Umbilical cord (tissue), 2 donors: Measurements from ENCODE around the gene UBE2G1. TPM values are rescaled to one million over a fixed set of nuclear protein-coding genes. Genes with fewer than 3 reads are reported as not detected.
"Not testable (repeated sequence)": the region's sequence is repeated elsewhere in the genome, so short reads cannot be mapped to it uniquely, and the experiment has no call there.

Source experiments
- DNase-seq: peaks from one replicate; pipeline ENCODE4 v3.0.0-alpha.2; 2015; ENCODE audit warnings: low spot score
- total RNA-seq: library from RNA; depleted of rRNA; stranded (reverse); fragments of >200 nt; gene quantifications from one replicate; pipeline ENCODE4 v1.2.3, GENCODE V29; 2014; ENCODE audit warnings: low replicate concordance; ENCODE audit not compliant: insufficient read depth

The UBE2G1 gene
- total RNA-seq, 1 donor from 2014 or later, result 27.0 TPM

DNA sequence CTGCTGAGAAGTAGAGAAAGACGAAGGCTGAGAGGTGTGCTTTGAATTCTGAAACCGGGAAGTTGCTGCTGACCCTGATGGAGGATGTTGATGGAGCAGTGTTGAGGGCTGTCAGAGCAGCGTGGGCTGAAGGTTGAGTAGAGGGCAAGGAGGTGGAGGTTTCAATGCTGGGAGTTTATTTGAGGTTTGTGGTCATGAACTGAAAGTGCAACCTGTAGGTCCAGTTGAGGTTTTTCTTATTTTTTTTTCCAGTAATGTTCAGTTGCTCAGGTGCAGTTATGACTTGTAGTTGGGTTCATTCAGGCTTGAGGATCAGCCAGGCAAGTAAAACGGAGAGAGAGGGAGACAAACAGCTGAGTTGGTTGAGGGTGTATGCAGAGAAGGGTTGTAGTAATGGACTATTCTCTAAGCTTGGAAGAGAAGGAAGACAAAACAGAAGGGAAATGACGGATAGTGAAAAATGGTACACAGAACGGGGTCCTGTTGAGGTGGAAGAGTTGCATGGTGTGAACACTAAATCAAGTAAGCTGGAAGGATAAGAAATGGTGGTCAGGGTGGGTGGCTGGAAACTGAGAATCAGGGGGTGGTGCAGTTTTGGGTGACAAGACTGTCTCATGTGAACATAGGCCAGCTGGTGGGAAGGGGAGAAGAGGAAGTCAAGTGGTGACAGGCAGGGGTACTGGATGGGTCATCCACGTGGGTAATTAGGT is 8.7 kb upstream of the UBE2G1 start:
- no peak for DNase-seq

DNA sequence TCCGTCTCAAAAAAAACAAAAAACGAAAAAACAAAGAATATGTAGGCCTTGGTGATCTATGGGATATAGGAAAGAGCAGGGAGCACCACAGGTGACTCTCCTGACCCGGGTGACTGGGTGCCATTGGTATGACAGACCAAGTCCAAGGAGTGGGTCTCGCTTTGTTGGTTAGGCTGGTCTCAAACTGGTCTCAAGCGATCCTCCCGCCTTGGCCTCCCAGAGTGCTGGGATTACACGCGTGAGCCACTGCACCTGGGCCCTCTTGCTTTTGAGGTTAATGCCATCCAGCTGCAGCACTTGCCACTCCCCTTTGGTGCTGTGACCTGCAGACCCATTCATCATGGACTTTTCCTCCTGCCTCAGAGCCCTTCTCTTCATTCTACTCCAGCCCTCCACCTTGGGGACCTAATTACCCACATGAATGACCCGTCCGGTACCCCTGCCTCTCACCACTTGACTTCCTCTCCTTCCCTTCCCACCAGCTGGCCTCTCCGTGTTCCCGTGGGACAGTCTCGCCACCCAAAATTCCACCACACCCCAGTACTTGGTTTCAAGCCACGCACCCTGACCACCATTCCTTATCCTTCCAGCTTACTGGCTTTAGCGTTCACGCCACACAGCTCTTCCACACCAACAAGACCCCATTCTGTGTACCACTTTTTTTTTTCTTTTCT is 3.2 kb upstream of the UBE2G1 start:
- no peak for DNase-seq

GRCh38 chr17:4368341-4368740 is 1.9 kb upstream of the UBE2G1 start:
- DNase-seq, result no peak

- DNase-seq, result not testable (repeated sequence)
These were observed 702 bp upstream of the UBE2G1 start for GRCh38 chr17:4367177-4367576.

DNA sequence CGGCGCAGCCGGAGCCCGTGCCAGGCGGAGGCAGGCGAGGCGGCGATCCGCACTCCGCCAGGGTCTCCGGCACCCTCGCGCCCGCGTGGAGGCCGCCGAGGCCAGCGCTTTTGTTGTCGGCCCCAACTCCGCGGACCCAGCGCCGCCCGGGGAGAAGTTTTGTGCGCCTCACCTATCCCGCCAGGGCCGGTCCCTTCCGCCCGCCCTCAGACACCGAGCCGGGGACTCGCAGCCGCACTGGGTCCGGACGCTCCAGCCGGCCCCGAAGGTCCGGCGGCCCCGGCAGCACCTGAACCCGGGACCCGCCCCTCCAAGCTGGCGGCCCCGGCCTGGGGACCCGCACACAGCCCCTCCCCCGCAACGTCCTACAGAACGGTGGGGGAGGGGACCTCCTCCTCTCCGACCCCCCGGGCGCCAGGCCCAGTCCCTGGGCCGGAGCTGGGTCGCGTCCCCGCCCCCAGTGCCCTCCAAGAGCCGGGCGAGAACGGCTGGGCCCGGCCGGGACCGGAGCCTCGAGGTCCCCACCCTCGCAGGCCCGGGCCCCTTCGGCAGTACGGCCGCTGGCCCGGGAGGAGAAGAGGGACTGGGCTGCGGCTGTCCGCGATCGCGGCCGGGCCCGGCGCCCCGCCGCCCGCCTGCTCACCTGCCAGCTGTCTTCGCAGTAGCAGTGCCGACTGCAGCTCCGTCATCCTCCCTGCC is 698 bp downstream of the UBE2G1 start:
- peak; percentile 40 for DNase-seq

DNA sequence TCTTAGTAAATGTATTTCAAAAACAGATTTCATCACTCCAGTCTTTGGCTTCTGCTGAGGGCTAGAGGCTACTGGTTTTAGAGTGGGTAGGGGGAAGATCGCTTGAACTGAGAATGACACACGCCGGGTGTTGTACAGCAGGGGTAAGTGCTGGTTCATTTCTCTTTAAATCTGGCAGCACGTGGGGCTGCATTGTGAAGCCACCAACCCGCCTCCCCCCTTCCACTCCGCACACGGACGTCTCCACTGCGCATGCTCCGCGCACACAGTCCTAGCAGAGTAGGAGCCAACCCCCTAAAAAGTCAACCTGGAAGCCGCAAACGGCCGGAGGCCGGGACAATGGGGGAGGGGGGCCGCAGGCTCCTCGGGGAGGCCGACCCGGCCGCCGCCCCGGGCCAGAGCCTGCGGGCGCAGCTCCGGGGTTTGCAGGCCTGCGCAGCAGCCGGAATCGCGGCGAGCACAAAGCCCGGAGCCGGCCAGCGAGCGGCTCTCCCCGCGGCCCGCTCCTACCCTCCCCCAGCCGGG is 1.3 kb downstream of the UBE2G1 start:
- peak; percentile 95 for DNase-seq

DNA sequence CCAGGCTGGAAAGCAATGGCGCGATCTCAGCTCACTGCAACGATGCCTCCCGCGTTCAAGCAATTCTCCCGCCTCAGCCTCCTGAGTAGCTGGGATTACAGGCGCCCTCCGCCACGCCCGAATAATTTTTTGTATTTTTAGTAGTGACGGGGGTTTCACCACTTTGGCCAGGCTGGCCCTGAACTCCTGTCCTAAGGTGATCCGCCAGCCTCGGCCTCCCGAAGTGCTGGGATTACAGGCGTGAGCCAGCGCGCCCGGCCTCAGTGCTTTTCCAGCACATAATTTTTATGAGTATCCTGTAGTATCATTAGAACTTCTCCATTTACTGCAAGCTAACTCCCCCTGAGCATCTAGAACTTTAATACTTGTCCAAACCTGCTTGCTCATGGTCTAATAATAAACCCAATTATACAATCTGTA is 1.8 kb downstream of the UBE2G1 start:
- no peak for DNase-seq

- DNase-seq, result no peak
These were observed 4.3 kb downstream of the UBE2G1 start for GRCh38 chr17:4362141-4362540.

- DNase-seq, result no peak
These were observed 8.3 kb downstream of the UBE2G1 start for GRCh38 chr17:4358154-4358553.

DNA sequence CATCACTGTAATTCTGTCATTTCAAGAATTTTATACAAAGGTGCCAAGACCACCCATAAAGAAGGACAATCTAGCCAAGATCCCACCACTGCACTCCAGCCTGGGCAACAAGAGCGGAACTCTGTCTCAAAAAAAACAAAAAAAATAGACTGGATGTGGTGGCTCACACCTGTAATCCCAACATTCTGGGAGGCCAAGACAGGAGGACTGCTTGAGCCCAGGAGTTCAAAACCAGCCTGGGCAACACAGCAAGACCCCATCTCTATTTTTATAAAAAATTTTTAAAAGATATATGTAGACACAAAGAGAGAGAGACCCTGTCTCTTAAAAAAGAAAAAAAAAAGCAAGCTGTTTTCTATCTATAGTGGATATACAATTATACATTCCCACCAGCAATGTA is 8.8 kb downstream of the UBE2G1 start:
- DNase-seq, result no peak

DNA sequence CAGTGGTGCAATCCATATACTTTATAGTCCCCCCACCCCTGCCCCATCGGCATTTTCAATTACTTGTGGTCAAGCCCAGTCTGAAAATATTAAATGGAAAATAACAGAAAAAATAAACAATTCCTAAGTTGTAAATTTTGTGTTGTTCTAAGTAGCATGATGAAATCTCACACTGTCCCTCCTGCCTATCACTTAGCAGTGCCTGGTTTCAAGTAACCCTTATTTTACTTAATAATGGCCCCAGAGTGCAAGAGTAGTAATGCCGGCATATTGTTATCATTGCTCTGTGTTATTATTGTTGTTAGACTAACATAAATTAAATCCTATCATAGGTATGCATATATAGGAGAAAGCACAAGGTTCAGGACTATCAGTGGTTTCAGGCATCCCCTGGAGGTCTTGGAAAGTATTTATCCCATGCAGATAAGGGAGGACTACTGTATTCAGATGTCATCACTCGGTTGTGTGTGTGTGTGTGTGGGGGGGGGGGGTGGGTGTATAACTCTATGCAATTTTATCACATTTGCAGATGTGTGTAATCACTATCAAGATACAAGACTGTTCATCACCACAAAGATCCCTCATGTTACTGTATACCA is 9.3 kb downstream of the UBE2G1 start:
- no peak for DNase-seq

DNA sequence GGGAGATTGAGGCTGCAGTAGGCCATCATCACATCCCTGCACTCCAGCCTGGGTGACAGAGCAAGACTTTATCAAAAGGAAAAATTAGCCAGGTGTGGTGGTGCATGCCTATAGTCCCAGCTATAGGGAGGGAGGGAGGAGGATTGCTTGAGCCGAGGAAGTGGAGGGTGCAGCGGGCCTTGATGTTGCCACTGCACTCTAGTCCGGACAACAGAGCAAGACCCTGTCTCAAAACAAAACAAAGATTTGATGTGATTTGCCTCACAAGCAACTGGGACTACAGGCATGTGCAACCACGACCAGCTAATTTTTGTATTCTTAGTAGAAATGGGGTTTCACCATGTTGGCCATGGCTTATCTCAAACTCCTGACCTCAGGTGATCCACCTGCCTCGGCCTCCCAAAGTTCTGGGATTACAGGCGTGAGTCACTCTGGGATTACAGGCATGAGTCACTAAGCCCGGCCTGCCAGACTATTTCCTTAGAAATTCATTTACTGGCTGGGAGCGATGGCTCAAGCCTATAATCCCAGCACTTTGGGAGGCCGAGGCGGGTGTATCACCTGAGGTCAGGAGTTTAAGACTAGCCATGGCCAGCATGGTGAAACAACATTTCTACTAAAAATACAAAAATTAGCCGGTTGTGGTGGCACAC is 11.5 kb downstream of the UBE2G1 start:
- no peak for DNase-seq

GRCh38 chr17:4354206-4354605 is 12.3 kb downstream of the UBE2G1 start:
- DNase-seq, result no peak

- DNase-seq, result not testable (repeated sequence)
These were observed 16.3 kb downstream of the UBE2G1 start for GRCh38 chr17:4350214-4350613.

DNA sequence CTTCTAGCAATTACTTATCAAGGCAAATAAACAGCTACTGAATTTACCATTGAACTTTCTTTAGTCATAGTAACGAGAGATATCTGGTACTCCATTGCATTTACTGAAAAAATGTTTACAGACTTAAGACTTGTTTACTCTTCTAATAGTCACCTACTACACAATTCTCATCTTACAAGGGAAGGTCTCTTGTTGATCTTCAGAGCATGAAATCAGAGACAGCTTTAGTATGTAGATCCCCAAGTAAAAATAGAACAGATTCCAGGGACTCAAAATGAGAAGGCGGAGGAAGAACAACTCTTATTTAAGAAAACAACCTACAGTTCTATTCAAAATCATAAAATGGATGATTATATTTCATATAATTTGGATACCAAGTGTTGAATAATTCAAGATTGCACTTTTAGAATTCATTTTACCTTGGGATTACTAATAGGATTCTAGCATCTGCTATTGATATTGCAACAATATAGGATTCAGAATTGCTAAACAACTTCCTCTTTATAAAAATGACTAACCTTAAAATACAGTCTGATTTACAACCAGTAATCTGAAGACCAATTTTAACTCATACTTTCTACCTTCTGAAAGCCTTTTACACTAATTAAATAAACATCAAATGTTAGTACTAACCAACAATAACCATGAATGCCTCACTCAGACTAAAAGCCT is 20.8 kb downstream of the UBE2G1 start:
- DNase-seq, result no peak

- no peak for DNase-seq
These were observed 21.5 kb downstream of the UBE2G1 start for GRCh38 chr17:4344926-4345325.

DNA sequence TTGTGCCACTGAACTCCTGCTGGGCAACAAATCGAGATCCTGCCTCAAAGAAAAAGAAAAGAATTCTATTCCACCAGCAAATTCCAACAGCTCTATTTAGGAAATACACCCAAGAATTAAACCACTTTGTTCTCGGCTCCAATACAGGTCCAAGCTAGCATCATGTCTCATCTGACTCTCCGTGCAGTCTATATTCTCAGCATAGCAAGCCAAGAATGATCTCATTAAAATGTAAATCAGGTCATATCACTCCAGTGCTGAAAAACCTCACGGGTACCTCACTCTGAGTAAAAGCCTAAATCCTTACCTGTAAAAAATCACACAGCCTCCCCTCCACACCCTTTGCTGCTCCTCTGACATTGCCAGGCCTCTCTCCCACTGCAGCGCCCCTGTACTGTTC is 23.9 kb downstream of the UBE2G1 start:
- no peak for DNase-seq

DNA sequence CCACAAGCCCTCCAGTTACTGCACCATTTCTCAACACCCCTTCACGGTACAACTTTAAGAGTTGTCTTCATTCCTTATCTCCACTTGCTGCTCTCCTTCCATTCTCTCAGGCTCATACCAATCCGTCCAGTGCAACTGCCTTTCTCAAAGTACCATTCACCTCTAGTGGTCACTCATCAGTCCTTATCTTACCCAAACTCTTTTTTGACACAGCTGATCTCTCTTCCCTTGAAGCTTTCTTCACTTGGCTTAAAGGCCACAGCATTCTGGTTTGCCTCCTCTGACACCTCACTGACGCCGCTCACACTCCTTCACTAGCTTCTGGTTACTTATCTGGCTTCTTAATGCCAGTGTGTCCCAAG is 24.9 kb downstream of the UBE2G1 start:
- no peak for DNase-seq

GRCh38 chr17:4340914-4341615 is 25.4 kb downstream of the UBE2G1 start:
- no peak for DNase-seq

DNA sequence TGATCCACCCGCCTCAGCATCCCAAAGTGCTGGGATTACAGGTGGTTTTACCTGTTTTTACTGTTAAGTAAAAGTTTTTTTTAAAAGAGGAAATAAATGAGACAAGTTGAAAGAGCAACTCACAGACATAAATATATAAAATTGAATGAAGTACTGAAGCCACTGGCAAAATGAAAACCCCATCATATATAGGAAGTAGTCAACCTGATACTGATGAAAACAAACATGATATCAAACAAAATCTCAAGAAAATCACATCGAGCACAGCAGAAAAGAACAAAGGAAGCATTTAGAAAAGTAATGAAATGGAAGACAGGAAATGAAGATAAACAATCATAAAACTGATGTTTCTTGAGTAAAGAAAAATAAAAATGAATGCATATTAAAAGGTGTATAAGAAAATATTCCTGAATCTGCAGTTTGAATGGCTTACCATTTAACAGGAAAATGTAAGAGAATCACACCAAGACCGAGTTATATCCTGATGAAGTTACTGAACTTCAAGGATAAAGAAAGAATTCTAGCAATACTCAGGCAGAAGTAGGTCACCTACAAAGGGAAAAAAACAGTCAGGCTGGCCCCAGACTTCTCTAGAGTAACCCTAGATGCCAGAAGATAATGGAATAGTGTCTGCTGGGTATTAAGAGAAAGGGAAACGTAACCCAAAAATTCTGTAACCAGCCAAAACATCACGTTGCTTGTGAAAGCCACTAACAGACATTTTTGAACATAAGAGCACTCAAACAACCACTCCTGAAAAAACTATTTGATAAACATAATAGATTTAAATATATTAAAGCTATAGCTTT is 31.5 kb downstream of the UBE2G1 start:
- no peak for DNase-seq
